Adipocyte (in vitro differentiated cells): ENCODE results near the gene CDKN1B.
"Not testable (repeated sequence)": the region's sequence is repeated elsewhere in the genome, so short reads cannot be mapped to it uniquely, and the experiment has no call there.

Experiments
- DNase-seq: peaks from one replicate; pipeline ENCODE4 v3.0.0-alpha.2; 2015; ENCODE audit warnings: low read depth
- H3K27me3 ChIP-seq: replicated peaks from 2 replicates; pipeline ENCODE4 v1.7.0; 2013; ENCODE audit warnings: mild to moderate bottlenecking, low read length, moderate library complexity; ENCODE audit not compliant: control insufficient read depth, insufficient read depth
- H3K36me3 ChIP-seq: 2 replicates; pipeline ENCODE4 v1.7.0; 2013; ENCODE audit warnings: low read length, mild to moderate bottlenecking, moderate library complexity; ENCODE audit not compliant: control insufficient read depth, insufficient read depth, severe bottlenecking
- H3K4me1 ChIP-seq: 2 replicates; pipeline ENCODE4 v1.7.0; 2013; ENCODE audit warnings: mild to moderate bottlenecking, low read length, moderate library complexity; ENCODE audit not compliant: control insufficient read depth, insufficient read depth
- H3K4me3 ChIP-seq: 2 replicates; pipeline ENCODE4 v1.7.0; 2013; ENCODE audit warnings: mild to moderate bottlenecking, low read length, moderate library complexity
- H3K9ac ChIP-seq: 2 replicates; pipeline ENCODE4 v1.7.0; 2013; ENCODE audit warnings: mild to moderate bottlenecking, low read length, moderate library complexity
- H3K9me3 ChIP-seq: 2 replicates; pipeline ENCODE4 v1.7.0; 2013; ENCODE audit warnings: mild to moderate bottlenecking, low read length, moderate library complexity; ENCODE audit not compliant: control insufficient read depth

Gene CDKN1B

DNA sequence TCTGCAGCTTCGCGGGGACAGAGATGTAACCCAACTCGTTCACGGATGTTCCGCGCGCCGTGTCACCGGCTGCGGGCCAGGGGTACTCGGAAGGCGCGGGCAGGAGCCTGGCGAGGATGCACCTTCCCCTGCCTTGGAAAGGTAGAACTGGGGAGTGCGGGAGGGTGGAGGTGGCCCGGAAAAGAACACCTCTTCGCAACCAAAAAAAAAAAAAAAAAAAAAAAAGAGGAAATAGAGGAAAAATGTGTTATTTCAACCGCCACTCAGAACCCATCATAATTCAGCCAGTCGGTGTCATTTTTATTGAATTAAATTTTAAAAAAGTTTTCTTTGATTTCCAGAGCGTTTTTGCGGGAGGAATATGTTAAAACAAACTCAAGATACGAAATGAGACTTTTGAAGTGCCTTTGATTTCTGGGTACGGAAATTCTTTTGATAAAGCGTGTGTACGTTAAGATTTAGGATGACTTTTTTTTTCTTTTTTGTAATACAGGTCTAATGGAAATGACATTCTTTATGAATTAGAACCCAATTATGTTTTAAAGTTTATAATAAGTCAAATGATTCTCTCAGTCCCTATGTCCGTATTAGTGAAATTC is 8.9 kb downstream of the CDKN1B start:
- H3K4me1 ChIP-seq = peaks cover 30% of the 10 kb centered on the region
- H3K27me3 ChIP-seq = no peaks in the 10 kb centered on the region
- H3K36me3 ChIP-seq = peaks cover 11% of the 10 kb centered on the region
- no peaks in the 10 kb centered on the region for H3K9me3 ChIP-seq
- peak overlapping the region; percentile 99 for H3K4me3 ChIP-seq
- DNase-seq = no peak
- H3K9ac ChIP-seq = peak overlapping the region; percentile 99

GRCh38 chr12:12726555-12727093 is 9.5 kb downstream of the CDKN1B start:
- peak overlapping the region; percentile 99 for H3K4me3 ChIP-seq
- DNase-seq = peak; percentile 78

GRCh38 chr12:12731178-12731577 is 14.0 kb downstream of the CDKN1B start:
- no peak for DNase-seq
- H3K36me3 ChIP-seq = no peaks in the 10 kb centered on the region
- no peak overlapping the region for H3K4me3 ChIP-seq
- no peaks in the 10 kb centered on the region for H3K9me3 ChIP-seq
- peaks cover 23% of the 10 kb centered on the region for H3K4me1 ChIP-seq
- H3K27me3 ChIP-seq = no peaks in the 10 kb centered on the region
- no peak overlapping the region for H3K9ac ChIP-seq

More at GRCh38 chr12:12726555-12727093, 9.5 kb downstream of the CDKN1B start:
- no peaks in the 10 kb centered on the region for H3K27me3 ChIP-seq
- no peaks in the 10 kb centered on the region for H3K9me3 ChIP-seq
- peaks cover 26% of the 10 kb centered on the region for H3K4me1 ChIP-seq
- H3K9ac ChIP-seq = peak overlapping the region; percentile 99
- peaks cover 6% of the 10 kb centered on the region for H3K36me3 ChIP-seq

- H3K9ac ChIP-seq = no peak overlapping the region
- no peak overlapping the region for H3K4me3 ChIP-seq
- peaks cover 21% of the 10 kb centered on the region for H3K4me1 ChIP-seq
- no peaks in the 10 kb centered on the region for H3K27me3 ChIP-seq
- no peak for DNase-seq
- no peaks in the 10 kb centered on the region for H3K9me3 ChIP-seq
- H3K36me3 ChIP-seq = no peaks in the 10 kb centered on the region
Observed at GRCh38 chr12:12731785-12732184, 14.6 kb downstream of the CDKN1B start.

DNA sequence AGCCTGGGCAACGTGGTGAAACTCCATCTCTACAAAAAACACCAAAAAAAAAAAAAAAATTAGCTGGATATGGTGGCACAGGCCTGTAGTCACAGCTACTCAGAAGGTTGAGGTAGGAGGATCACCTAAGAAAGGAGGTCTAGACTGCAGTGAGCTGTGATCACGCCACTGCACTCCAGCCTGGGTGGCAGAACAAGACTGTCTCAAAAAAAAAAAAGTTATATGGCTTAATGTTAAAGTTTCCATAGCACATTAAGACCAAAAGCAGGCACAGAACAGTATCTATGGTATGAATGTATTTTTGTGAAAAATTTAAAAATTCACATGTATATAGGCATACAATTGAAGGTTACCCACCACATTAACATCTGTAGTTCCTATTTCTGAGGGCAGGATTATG is 15.9 kb downstream of the CDKN1B start:
- no peak overlapping the region for H3K9ac ChIP-seq
- no peaks in the 10 kb centered on the region for H3K27me3 ChIP-seq
- no peak for DNase-seq
- peaks cover 25% of the 10 kb centered on the region for H3K4me1 ChIP-seq
- no peak overlapping the region for H3K4me3 ChIP-seq
- H3K9me3 ChIP-seq = no peaks in the 10 kb centered on the region
- H3K36me3 ChIP-seq = no peaks in the 10 kb centered on the region

- H3K4me1 ChIP-seq = peaks cover 25% of the 10 kb centered on the region
- H3K4me3 ChIP-seq = peak overlapping the region; percentile 43
- no peaks in the 10 kb centered on the region for H3K27me3 ChIP-seq
- no peaks in the 10 kb centered on the region for H3K9me3 ChIP-seq
- no peak overlapping the region for H3K9ac ChIP-seq
- peak; percentile 59 for DNase-seq
- no peaks in the 10 kb centered on the region for H3K36me3 ChIP-seq
Observed at GRCh38 chr12:12734054-12734453, 16.9 kb downstream of the CDKN1B start.

DNA sequence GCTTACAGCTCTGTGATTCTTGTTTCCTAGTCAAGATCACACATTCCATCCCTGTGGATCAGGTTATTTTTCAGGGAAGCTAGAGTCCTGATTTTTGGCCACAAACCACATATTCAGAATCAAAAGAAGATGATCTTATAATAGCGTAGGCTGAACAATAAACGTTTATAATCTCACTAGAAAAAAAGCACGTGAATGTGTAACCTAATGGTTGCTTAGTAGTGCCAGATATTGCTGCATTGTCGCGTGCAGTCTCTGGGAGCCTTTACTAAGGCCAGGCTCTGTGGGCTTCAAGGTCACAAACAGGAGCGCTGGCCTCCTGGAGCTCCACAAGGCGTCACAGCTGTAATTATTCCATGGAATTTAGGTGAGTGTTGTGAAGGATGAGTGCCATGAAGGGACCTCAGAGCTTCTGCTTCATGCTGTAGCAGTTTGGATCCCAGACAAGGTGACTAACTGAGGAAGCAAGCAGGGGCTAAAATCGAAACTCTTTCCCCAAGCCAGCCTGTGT is 17.4 kb downstream of the CDKN1B start:
- H3K4me1 ChIP-seq = peaks cover 25% of the 10 kb centered on the region
- no peaks in the 10 kb centered on the region for H3K27me3 ChIP-seq
- no peak for DNase-seq
- H3K36me3 ChIP-seq = no peaks in the 10 kb centered on the region
- peak overlapping the region; percentile 43 for H3K9ac ChIP-seq
- H3K9me3 ChIP-seq = no peaks in the 10 kb centered on the region
- peak overlapping the region; percentile 43 for H3K4me3 ChIP-seq

- Histone ChIP-seq H3K4me3 (no peak overlapping the region), H3K4me1 (peaks cover 25% of the 10 kb centered on the region), H3K27me3 (no peaks in the 10 kb centered on the region), H3K9ac (no peak overlapping the region), H3K9me3 (no peaks in the 10 kb centered on the region), H3K36me3 (no peaks in the 10 kb centered on the region)
- no peak for DNase-seq
Observed at GRCh38 chr12:12735301-12735700, 18.1 kb downstream of the CDKN1B start.

- H3K4me3 ChIP-seq = peak overlapping the region; percentile 72
Observed at GRCh38 chr12:12736759-12737676, 19.9 kb downstream of the CDKN1B start.

GRCh38 chr12:12738152-12738551 is 21.0 kb downstream of the CDKN1B start:
- H3K36me3 ChIP-seq = not testable (repeated sequence)

More at GRCh38 chr12:12736759-12737676, 19.9 kb downstream of the CDKN1B start:
- H3K9me3 ChIP-seq = no peaks in the 10 kb centered on the region
- no peaks in the 10 kb centered on the region for H3K27me3 ChIP-seq
- no peaks in the 10 kb centered on the region for H3K36me3 ChIP-seq
- peaks cover 30% of the 10 kb centered on the region for H3K4me1 ChIP-seq
- H3K9ac ChIP-seq = peak overlapping the region; percentile 66
- DNase-seq = peak; percentile 78

GRCh38 chr12:12741660-12742059 is 24.5 kb downstream of the CDKN1B start:
- Histone ChIP-seq H3K4me3 (peak overlapping the region; percentile 39), H3K36me3 (no peaks in the 10 kb centered on the region), H3K4me1 (peaks cover 19% of the 10 kb centered on the region), H3K27me3 (no peaks in the 10 kb centered on the region), H3K9ac (peak overlapping the region; percentile 44), H3K9me3 (no peaks in the 10 kb centered on the region)
- DNase-seq = peak; percentile 30

More at GRCh38 chr12:12738152-12738551, 21.0 kb downstream of the CDKN1B start:
- not testable (repeated sequence) for H3K4me3 ChIP-seq, H3K27me3 ChIP-seq, H3K9me3 ChIP-seq, DNase-seq, H3K9ac ChIP-seq
- peaks cover 32% of the 10 kb centered on the region for H3K4me1 ChIP-seq
